Measurements from ENCODE around the gene ZBTB46.

The ZBTB46 gene

DNA sequence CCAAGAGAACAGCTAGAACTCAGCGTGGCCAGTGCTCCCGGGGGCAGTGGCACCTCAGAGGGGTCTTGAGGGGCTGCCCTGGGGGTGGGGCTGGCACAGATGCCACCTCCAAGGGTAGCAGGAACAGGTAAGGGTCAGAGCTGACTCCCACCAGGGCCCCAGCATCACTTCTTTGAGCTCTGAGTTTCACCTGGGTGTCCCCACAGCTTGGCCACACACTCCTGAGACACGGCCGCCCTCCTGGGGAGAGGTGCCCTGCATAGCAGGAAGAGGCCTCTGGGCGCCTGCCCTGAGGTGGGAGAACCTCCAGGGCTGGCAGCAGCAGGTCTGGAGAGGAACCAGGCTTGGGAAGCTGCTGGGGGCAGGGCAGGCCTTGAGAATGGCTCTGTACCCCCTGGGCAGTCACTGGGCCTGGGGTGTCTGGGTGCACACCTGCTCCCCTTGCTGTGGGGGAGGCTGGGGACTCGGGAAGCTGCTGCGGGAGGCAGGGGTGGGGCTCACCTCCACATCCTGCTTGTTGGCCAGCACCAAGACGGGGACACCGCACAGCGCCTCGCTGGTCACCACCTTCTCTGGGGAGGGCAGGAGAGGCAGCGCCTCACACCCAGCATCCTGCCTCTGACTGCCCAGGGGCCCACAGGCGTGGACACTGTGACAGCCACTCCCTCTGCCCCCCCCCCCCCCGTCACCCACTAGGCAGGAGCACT is 129.6 kb downstream of the ZBTB46 start:
- Mint-ChIP-seq H3K4me1 (peaks cover under 1% of the 10 kb centered on the region), H3K9me3 (no peaks in the 10 kb centered on the region), H3K4me3 (no peak overlapping the region), H3K27me3 (ENCODE audit: low read depth) (peaks cover 3% of the 10 kb centered on the region), H3K27ac (no peak overlapping the region), H3K36me3 (ENCODE audit: low read depth) (peaks cover 11% of the 10 kb centered on the region)
- TF ChIP-seq, protein P1, sequence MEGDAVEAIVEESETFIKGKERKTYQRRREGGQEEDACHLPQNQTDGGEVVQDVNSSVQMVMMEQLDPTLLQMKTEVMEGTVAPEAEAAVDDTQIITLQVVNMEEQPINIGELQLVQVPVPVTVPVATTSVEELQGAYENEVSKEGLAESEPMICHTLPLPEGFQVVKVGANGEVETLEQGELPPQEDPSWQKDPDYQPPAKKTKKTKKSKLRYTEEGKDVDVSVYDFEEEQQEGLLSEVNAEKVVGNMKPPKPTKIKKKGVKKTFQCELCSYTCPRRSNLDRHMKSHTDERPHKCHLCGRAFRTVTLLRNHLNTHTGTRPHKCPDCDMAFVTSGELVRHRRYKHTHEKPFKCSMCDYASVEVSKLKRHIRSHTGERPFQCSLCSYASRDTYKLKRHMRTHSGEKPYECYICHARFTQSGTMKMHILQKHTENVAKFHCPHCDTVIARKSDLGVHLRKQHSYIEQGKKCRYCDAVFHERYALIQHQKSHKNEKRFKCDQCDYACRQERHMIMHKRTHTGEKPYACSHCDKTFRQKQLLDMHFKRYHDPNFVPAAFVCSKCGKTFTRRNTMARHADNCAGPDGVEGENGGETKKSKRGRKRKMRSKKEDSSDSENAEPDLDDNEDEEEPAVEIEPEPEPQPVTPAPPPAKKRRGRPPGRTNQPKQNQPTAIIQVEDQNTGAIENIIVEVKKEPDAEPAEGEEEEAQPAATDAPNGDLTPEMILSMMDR (IDR thresholded peaks at IDR 0.05; ENCODE audit: unreplicated experiment in 3 of 3), result no peak

DNA sequence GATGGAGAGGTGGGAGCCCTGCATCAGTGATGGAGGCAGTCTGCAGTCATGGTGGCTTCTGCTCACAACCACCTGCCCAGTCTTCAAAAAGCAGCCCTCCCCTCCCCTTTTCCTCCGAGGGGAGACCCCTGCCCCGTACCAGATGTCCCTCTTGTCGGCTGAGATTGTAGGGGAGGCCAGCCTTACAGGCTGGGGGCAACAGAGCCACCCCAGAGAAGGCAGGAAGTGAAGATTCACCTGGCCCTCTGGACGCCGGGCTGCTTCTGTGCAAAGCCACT is 130.1 kb downstream of the ZBTB46 start:
- Mint-ChIP-seq H3K4me3 (no peak overlapping the region), H3K4me1 (no peaks in the 10 kb centered on the region)

DNA sequence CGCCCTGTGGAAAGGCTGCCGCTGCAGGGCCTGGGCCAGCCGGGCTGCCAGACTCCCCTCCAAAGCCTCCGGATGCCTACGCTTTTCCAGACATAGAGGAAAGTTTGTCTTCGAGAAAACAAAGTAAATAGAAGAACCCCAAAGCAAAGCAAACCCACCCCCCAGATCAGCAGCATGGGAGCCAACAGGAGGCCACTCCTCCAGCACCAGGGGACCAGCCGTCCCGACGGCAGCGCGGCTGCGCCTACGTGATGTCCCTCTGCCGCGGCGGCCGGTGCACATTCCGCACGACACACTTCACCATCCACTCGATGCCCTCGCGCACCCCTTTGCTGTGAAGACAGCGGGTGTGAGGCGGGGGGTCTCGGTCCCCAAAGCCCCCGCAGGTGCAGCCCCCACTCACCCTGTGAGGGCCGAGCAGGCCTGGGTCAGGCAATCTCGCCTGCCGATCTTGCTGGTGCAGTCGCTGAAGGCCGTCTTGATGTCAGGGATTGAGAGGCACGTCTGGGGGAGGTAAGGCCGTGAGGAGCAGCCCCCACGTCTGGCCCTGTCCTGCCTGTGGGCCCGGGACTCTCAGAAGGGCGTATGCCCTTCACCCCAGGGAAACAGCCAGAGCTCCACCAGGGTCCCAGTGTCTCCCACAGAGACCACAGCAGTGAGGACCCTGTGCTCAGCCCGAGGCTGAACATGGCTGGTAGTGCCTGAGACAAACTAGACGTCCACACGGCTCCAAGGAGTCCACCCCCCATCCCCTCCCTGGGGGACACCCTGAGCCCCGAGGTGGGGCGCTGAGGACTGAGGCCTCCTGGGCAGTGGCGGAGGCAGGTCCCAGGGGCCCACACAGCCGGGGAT is 130.6 kb downstream of the ZBTB46 start:
- Mint-ChIP-seq H3K27ac (no peak overlapping the region), H3K9me3 (no peaks in the 10 kb centered on the region), H3K36me3 (ENCODE audit: low read depth) (peaks cover 7% of the 10 kb centered on the region), H3K4me3 (no peak overlapping the region), H3K4me1 (no peaks in the 10 kb centered on the region), H3K27me3 (ENCODE audit: low read depth) (peaks cover 3% of the 10 kb centered on the region)
- TF ChIP-seq, protein P1 (IDR thresholded peaks at IDR 0.05; ENCODE audit: unreplicated experiment in 3 of 3), result no peak

More for the DNA sequence above, 130.1 kb downstream of the ZBTB46 start:
- peaks cover 3% of the 10 kb centered on the region for H3K27me3 Mint-ChIP-seq (ENCODE audit: low read depth)
- TF ChIP-seq, protein P1 (IDR thresholded peaks at IDR 0.05; ENCODE audit: unreplicated experiment in 3 of 3), result no peak
- H3K36me3 Mint-ChIP-seq (ENCODE audit: low read depth), result peaks cover 9% of the 10 kb centered on the region
- no peaks in the 10 kb centered on the region for H3K9me3 Mint-ChIP-seq
- H3K27ac Mint-ChIP-seq, result no peak overlapping the region

DNA sequence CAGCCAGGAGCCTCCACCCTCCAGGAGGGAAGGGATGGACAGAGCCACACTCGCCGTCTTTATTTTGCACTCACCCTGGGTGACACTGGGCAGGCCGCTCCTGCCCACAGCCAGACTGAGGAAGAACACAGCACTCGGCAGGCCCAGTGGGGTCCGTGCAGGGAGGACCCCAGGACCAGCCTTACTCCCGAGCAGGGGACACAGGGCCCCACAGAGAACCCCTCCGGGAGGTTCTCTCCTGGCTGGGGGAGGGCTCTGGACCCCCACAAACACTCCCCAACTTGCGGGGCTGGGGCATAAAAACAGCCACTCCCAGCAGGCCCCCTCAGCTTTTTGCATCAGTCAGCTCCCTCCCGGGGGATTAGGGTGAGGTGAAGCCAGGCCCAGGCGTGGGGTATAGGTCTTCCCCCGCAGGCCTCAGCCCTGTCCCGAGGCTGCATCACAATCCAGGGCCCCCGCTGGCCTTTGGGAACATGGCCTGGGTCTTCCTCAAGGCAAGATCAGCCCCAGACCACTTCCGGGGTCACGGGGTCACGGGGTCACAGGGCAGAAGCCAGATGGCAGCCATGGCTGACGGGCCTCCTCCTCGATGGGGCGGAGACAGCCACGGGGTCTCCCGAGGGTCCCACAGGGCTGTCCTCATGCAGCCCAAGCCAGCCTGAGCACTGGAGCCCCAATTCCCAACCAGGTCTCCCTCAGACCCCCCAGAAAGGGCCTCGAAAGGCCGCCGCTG is 131.4 kb downstream of the ZBTB46 start:
- H3K4me1 Mint-ChIP-seq, result no peaks in the 10 kb centered on the region
- H3K9me3 Mint-ChIP-seq, result no peaks in the 10 kb centered on the region
- no peak overlapping the region for H3K4me3 Mint-ChIP-seq
- TF ChIP-seq, protein P1 (IDR thresholded peaks at IDR 0.05; ENCODE audit: unreplicated experiment in 3 of 3), result no peak
- H3K27ac Mint-ChIP-seq, result no peak overlapping the region
- H3K36me3 Mint-ChIP-seq (ENCODE audit: low read depth), result no peaks in the 10 kb centered on the region
- H3K27me3 Mint-ChIP-seq (ENCODE audit: low read depth), result peaks cover 3% of the 10 kb centered on the region

- Mint-ChIP-seq H3K4me3 (no peak overlapping the region), H3K36me3 (ENCODE audit: low read depth) (peaks cover 1% of the 10 kb centered on the region), H3K27ac (no peak overlapping the region), H3K27me3 (ENCODE audit: low read depth) (peaks cover 3% of the 10 kb centered on the region), H3K4me1 (no peaks in the 10 kb centered on the region), H3K9me3 (no peaks in the 10 kb centered on the region)
- TF ChIP-seq, protein P1 (IDR thresholded peaks at IDR 0.05; ENCODE audit: unreplicated experiment in 3 of 3), result no peak
Observed at GRCh38 chr20:63698739-63699465, 132.2 kb downstream of the ZBTB46 start.

All from nephron (organoid).